ENCODE data around the gene MERTK.
"Not testable (repeated sequence)": the region's sequence is repeated elsewhere in the genome, so short reads cannot be mapped to it uniquely, and the experiment has no call there.

Gene MERTK

DNA sequence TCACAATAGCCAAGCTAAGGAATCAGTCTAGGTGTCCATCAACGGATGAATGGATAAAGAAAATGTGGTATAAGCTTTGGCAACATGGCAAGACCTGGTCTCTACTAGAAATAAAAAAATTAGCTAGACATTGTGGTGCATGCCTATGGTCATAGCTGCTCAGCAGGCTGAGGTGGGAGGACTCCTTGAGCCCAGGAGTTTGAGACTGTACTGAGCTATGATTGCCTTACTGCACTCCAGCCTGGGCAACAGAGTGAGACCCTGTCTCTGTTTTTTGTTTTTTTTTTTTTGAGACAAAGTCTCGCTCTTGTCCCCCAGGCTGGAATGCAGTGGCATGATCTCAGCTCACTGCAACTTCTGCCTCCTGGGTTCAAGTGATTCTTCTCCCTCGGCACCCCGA, 11.6 kb downstream of the MERTK start:
- DNase-seq (ENCODE audit: low read depth in 4 of 4, low spot score in 1 of 4): not testable (repeated sequence)

DNA sequence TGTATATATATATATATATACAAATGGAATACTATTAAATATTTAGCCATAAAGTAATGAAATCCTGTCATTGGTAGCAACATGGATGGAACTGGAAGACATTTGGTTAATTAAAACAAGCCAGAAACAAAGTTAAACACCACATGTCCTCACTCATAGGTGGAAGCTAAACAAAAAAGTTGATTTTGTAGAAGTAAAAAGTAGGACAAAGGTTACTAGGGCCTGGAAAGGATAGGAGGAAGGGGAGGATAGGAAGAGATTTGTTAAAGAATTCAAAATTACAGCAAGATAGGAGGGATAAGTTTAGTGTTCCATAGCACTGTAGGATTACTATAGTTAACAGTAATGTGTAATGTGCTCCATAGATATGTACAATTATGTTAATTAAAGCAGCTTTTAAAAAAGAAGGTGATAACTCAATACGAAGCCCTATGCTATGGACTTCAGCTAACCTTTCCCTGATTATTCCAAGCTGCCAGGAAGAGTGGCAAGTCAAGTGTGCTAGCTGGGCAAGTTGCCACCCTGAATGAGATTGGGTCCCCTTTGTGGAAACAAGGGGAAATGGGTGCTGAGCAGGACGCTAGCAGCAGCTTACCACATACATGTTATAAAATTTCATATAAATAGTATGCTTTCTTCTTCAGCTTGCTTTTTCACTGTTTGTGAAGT, 12.3 kb downstream of the MERTK start:
- no peak for DNase-seq (ENCODE audit: low read depth in 4 of 4, low spot score in 1 of 4)

DNA sequence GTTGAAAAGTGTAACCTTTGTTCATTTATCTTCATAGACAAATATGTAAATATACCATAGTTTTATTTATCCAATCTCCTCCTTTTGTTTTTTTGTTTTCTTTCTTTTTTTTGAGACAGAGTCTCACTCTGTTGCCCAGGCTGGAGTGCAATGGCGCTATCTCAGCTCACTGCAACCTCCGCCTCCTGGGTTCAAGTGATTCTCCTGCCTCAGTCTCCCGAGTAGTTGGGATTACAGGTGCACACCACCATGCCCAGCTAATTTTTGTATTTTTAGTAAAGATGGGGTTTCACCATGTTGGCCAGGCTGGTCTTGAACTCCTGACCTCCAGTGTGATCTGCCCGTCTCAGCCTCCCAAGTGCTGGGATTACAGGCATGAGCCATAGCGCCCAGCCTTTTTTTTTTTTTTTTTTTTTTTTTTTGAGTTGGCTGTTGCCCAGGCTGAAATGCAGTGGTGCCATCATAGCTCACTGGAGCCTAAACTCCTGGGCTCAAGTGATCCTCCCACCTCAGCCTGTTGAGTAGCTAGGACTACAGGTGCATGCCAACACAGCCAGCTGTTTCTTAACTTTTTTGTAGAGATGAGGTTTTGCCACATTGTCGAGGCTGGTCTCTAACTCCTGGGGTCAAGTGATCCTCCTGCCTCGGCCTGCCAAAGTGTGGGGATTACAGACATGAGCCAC, 13.0 kb downstream of the MERTK start:
- DNase-seq (ENCODE audit: low read depth in 4 of 4, low spot score in 1 of 4): not testable (repeated sequence)

DNA sequence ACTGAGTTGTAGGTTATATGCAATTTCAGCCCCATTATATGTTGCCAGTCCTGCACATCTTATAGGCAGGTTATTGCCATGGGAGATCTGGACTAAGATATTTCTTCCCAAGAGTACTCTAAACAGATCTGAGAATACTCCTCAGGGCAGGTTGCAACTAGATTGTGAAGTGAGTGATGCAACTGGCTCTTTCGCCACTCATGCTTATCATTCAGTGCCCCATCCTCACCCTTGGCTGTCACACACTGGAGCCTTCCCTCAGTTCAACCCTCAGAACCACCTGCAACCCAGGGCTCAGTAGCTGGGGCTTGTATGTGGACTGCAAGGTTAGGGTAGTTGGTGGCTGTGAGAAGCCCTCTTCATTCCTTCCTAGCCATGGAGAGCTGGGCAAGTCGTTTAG, 14.1 kb downstream of the MERTK start:
- no peak for DNase-seq (ENCODE audit: low read depth in 4 of 4, low spot score in 1 of 4)

DNA sequence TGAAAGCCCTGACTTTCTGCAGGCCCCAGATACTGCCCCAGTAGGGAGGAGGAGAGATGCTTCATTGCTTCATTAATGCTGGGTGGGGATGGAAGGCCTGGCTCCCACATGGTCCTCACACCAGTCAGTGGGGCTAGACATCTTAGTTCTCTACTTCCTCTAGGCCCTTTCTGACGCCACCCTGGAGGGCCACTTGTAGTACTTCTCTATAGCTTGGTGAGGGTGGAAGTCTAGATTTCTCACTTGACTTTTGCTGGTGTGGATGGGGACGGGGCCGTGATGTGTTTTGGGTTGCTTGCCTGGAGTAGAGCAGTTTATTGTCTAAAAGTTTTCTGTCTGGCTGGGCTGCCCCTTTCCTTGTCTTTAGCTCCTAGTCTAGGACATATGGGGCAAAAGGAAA, 18.7 kb downstream of the MERTK start:
- DNase-seq (ENCODE audit: low read depth in 4 of 4, low spot score in 1 of 4): no peak

DNA sequence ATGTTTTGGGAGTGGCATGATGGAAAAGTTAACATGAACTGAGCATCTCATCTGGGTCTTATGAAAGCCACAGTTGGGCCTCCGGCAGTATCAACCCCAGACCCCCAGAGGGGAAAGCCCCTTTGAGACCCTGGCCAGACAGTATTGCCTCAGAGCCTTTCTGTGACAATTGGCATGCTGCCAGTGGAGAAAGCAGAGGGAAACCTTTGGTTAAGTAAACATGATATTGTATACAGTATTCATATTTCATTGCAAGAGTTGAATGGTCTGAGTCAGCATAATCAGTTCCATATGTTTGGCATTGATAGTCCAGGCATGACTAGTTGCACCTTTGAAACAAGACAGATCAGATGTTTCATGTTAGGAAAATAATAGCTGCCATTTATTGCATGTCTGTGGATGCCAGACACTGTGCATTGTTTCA, 20.0 kb downstream of the MERTK start:
- DNase-seq (ENCODE audit: low read depth in 4 of 4, low spot score in 1 of 4): no peak

DNA sequence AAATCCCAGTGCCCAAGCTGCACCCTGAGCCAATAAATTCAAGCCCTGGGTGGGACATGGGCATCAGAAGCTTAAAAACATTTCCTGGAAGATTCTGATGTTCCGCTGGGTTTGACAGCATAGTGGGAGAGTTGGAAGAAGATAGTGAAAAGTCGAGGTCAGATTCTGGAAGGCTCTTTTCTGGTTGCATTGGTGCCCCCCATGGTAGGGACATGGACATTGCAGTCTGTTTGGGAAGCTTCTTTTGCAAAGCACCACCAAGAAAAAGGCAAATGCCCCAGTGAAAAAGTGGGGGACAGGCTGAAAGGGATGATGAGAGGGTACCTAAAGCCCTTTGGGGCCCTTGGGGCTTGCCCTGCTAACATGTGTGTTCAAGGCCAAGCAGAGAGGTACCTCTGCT, 21.0 kb downstream of the MERTK start:
- no peak for DNase-seq (ENCODE audit: low read depth in 4 of 4, low spot score in 1 of 4)

DNA sequence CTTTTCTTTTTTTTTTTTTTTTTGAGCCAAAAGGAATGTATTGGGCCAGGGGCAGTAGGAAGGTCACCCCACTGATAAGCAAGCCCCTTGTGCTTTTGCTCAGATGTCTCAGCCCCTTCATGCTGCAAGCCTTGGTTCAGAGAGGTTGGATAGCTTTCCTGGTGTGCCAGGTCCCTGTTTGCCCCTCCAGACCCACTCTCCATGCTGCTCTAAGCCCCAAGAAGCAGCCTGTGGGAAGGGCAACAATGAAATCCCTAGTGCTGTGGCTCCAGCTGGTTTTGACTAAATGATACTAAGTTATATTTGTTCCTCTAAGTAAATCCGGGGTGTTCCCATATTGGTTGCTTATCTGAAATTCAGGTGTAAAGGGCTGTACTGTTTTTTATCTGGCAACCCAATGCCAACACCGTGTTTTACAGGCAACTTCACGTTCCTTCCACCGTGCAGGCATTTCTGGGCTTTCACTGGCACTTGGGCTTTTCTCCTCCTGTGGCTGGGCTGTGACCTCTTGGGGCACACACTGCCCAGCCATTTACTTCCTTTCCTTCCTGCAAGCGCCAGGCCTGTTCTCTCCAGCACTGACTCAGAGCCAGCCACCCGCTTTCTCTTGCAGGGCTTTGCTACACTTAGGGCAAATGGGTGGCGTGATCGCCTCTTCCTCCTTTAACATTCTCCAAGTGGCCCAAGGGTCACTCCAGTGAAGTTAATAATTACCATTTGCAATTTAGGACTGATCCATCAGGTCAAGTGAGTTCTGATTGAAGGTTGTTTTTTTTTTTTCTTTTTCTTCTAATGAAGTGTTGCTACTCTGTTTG, 21.6 kb downstream of the MERTK start:
- no peak for DNase-seq (ENCODE audit: low read depth in 4 of 4, low spot score in 1 of 4)

DNA sequence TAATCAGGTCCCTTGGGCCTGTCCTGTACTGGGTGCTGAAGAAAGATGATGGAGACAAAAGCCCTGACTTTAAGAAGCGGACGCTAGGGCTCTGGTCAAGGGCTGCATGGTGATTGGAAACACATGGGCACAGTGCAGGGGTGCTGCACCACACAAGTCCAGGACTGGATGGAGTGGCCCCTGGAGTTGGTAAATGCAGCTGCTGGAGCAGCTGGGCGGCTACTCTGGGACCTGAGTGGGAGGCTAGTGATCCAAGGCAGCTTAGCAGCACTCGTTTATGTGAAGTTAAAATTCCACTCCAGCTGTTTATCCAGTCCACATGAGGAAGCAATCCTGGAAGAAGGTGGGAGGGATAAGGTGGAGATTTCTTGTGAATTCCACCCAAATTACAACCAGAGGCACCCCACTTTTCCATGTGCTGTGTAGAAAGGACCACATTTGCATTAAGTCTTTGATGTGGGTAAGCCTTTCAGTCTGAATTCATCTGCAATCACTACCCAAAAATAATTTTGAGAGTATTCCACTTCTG, 24.9 kb downstream of the MERTK start:
- DNase-seq (ENCODE audit: low read depth in 4 of 4, low spot score in 1 of 4): no peak

DNA sequence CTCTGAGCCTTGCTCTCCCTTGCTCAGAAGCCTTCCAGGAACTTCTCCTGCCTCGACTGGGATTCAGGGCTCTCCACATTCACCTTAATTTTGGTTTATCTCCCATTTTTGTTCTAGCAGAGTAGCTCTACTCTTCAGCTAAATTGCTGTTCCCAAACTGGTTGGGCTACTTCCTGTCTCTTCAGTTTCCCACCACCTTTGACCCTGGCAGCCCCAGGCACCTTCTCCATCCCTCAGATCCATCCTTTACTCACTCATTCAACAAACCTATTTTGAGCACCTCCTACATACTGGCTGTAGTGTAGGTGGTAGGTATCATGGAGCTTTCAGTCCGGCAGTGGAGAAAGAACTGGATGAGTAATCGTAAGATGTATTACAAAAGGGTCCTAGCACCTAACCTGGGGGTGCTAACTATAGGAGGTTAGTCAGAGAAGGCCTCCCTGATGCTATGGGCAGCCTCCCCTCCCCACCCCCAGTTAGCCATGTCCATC, 26.3 kb downstream of the MERTK start:
- DNase-seq (ENCODE audit: low read depth in 4 of 4, low spot score in 1 of 4): no peak

DNA sequence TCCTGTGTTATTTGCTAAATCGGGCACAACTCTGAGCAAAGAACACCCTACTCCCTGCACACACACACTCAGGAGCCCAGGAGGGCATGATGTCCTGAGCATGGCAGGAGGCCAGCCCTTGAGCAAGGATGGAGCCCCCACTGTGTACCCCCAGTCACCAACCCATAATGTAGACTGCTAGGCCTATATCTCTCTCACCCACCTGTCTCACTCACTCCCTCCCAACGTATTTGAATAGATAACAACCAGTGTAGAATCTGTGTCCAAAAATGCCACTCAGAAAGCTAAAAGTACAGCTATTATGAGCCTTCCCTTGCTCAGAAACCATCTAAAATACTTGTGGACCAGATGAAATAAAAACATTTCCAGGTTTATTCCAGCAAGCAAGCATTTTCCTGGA, 29.3 kb downstream of the MERTK start:
- DNase-seq (ENCODE audit: low read depth in 4 of 4, low spot score in 1 of 4): no peak

DNA sequence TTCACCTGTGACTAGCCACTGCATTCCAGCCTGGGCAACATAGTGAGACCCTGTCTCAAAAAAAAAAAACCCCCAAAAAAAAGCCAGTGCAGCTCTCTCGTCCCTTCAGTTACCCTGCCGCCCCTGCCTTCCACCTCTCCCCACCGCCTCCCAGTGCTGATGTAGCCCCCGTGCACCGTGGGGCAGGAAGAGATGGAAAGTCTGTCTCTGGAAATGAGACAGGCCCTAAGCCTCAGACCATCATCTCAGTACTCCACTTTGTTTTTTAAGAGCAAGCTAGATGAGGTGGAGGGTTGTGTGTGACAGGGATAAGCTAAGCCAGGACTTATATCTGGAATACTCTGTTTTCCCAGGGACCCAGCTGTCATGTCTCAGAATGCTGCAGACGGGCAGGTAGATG, 32.0 kb downstream of the MERTK start:
- no peak for DNase-seq (ENCODE audit: low read depth in 4 of 4, low spot score in 1 of 4)

DNA sequence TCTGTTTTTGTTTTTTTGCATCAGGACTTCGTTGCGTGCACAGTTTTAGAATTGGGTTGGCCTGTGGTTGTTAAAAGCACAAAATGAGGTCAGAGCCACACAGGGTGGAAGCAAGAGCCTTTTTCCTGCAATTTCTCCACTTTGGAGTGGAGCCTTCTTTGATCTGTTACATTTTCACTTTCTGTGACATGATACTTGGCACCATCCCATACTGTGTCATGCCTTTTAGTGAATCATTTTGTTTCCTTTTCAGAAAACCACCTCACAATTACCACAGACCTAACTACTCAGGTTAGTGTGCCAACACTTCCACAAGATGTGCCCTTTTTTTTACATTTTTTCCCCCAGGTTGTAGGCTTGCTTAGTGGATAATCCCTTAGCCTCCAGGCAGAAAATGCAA, 32.5 kb downstream of the MERTK start:
- no peak for DNase-seq (ENCODE audit: low read depth in 4 of 4, low spot score in 1 of 4)

DNA sequence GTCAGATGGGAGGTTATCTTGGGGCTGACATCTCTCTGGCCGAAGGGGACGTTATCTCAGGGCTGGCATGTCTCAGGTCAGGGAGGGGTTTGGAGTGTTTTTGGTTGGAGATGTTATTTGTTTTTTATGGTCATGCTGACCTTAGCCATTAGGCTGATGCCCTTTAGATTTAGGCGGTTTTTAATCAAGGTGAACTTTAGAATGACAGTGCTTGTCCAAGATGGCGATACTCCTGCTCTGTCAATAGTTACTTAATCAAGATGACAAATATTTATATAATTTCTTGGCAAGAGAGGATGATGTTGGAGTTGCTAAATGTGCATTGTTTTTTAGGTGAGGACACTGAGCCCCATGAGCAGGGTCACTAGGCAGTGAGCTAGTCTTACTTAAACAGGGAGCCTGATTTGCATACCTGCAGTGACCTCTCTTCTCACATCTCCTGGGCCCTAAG, 34.5 kb downstream of the MERTK start:
- no peak for DNase-seq (ENCODE audit: low read depth in 4 of 4, low spot score in 1 of 4)

DNA sequence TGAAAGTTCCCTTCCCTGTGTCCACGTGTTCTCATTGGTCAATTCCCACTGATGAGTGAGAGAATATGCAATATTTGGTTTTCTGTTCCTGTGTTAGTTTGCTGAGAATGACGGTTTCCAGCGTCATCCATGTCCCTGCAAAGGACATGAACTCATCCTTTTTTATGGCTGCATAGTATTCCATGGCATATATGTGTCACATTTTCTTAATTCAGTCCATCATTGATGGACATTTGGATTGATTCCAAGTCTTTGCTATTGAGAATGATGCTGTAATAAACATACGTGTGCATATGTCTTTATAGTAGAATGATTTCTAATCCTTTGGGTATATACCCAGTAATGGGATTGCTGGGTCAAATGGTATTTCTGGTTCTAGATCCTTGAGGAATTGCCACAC, 35.5 kb downstream of the MERTK start:
- DNase-seq (ENCODE audit: low read depth in 4 of 4, low spot score in 1 of 4): not testable (repeated sequence)

DNA sequence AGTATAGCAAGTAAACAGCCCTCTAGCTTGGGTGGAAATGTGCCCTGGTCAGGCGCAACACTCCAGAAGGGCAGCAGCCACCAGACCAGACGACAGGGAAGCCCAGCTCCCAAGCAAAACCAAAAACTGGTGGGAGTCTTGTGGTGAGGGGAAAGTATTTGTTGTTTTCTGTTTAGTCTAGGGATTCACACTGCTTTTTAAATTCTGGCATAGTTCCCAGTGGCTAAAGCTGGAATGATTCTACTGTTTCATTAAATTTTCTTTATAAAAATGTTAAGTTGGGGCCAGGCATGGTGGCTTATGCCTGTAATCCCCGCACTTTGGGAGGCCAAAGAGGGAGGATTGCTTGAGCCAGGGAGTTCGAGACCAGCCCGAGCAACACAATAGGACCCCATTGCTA, 38.5 kb downstream of the MERTK start:
- no peak for DNase-seq (ENCODE audit: low read depth in 4 of 4, low spot score in 1 of 4)

DNA sequence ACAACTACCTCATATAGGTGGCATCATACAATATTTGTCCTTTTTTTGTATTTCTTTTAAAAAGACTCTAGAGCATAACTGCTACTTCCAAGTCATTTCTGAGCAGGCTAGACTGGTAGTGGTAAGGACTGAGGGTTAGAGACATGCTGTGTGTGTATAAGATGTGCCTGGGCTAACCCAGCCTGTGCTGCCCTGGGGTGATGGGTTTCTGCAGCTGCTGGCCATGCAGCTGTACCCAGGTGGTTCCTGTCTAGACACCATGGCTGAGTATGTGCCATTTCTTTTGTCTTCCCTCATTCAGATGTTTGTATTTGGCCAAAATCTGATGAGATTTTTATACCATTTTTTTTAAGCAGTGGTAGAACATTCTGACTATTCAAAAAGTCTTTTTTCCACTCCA, 40.0 kb downstream of the MERTK start:
- DNase-seq (ENCODE audit: low read depth in 4 of 4, low spot score in 1 of 4): no peak

DNA sequence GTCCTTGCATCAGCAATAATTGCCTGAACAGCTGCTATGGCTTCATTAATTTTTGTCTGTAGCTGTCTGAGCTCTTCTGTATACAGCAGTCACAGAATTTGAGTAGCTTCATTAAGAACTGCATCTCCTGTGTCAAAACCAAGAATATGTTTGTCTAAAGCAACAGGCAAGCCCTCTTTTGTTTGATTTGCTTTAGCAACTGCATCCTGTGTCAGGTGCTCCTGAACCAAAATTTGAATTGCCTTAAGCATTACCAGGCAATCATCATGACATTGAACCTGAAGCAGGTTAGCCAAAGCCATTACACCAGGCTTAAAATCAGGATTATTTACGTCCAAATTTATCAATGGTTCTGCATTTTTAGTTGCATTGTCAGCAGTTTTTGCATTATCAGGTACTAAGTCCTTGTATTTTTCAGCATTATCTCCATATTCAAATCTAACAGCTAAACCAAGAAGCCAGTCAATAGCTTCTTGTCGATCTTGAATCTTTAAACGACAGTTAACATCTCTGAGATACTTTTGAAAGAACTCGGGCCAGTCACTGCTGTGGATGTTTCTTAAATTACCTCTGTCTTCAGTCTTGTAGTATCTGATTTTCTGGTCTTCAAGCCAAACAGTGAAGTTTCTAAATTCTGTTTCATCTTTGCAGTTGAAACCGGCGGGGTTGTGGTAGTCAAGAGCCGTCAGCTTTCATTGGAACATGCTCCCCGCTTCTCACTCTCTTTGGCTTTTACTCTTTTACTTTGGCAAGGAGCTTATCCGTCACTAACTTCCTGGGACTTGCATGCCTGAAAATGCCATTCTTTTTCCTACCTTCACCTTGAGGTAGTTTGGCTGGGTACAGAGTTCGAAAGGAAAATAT, 42.2 kb downstream of the MERTK start:
- no peak for DNase-seq (ENCODE audit: low read depth in 4 of 4, low spot score in 1 of 4)

DNA sequence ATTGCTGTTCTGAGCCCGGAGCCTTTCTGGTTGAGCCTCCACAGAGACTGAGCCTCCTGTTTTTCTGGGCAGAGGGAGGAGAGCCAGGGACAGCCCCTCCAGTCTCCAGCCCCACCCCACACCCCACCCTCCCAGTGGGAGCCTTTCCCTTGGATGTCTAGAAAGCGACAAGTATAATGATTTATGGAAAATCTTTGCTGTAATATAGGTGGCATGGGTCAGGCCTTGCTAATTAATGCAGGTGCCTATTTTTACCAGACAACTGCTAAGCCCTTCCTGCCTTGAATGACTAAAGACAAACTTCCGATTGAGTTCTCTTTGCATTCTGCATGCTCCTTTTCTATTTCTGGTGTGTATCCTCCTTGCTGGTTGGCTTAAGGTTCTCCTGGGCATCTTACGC, 43.1 kb downstream of the MERTK start:
- no peak for DNase-seq (ENCODE audit: low read depth in 4 of 4, low spot score in 1 of 4)

DNA sequence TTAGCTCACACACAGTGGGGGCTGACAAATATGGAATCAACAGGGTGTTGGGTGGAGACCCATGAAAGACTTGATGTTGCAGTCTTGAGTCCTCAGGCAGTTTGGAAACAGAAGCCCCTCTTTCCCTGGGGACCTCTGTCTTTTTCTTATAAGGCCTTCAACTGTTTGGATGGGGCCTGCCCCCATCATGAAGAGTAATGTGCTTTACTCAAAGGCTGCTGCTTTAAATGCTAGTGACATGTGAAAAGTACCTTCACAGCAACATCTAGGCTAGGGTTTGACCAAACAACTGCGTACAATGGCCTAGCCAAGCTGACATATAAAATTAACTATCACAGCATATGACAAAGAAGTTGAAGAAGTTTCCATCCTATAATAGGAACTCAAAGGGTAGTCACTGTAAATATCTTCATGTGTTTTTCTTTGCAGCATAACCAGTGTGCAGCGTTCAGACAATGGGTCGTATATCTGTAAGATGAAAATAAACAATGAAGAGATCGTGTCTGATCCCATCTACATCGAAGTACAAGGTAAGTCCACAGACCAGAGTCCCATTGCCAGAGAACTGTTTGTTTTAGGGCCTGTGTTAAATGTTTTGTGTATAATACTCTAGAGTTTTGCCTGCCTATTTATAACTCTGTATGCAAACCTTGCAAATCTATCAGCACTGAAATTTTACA, 46.3 kb downstream of the MERTK start:
- DNase-seq (ENCODE audit: low read depth in 4 of 4, low spot score in 1 of 4): no peak

Measured in stimulated activated CD4-positive, alpha-beta T cell treated with anti-CD3 and anti-CD28 coated beads, Interleukin-1b, Interleukin-23, amount 100 ng/mL, for 24 hours (primary cell).